ENCODE data around the gene RNF182.

RNF182 gene

GRCh38 chr6:13988049-13988738 is 63.4 kb downstream of the RNF182 start:
- Histone ChIP-seq H3K27ac (ENCODE audit: low read length) (no peak overlapping the region), H4K20me1 (ENCODE audit: insufficient read depth, low read length) (no peaks in the 10 kb centered on the region), H2AFZ (ENCODE audit: low read depth, low read length) (no peak overlapping the region), H3K27me3 (ENCODE audit: low read depth, low read length) (no peaks in the 10 kb centered on the region), H3K9me3 (ENCODE audit: insufficient read depth, low read length) (no peaks in the 10 kb centered on the region), H3K4me1 (ENCODE audit: low read length) (peaks cover 29% of the 10 kb centered on the region), H3K4me2 (ENCODE audit: low read length) (no peak overlapping the region), H3K4me3 (ENCODE audit: low read length) (no peak overlapping the region), H3K9ac (ENCODE audit: low read length) (no peak overlapping the region), H3K36me3 (replicated peaks; ENCODE audit: low read depth, low read length) (no peaks in the 10 kb centered on the region), H3K79me2 (ENCODE audit: low read length) (no peaks in the 10 kb centered on the region)
- no peak for TF ChIP-seq CTCF (IDR thresholded peaks at IDR 0.05; ENCODE audit: low read depth, low read length)
- TF ChIP-seq EZH2phosphoT487 (IDR thresholded peaks at IDR 0.05; ENCODE audit: low read depth) = no peak

GRCh38 chr6:13988908-13989307 is 64.2 kb downstream of the RNF182 start:
- H3K4me3 ChIP-seq (ENCODE audit: low read length) = no peak overlapping the region
- H3K36me3 ChIP-seq (replicated peaks; ENCODE audit: low read depth, low read length) = no peaks in the 10 kb centered on the region
- peaks cover 29% of the 10 kb centered on the region for H3K4me1 ChIP-seq (ENCODE audit: low read length)
- no peaks in the 10 kb centered on the region for H3K79me2 ChIP-seq (ENCODE audit: low read length)
- no peaks in the 10 kb centered on the region for H3K9me3 ChIP-seq (ENCODE audit: insufficient read depth, low read length)
- no peak overlapping the region for H3K27ac ChIP-seq (ENCODE audit: low read length)
- no peak overlapping the region for H3K4me2 ChIP-seq (ENCODE audit: low read length)
- no peak overlapping the region for H3K9ac ChIP-seq (ENCODE audit: low read length)
- no peaks in the 10 kb centered on the region for H4K20me1 ChIP-seq (ENCODE audit: insufficient read depth, low read length)
- TF ChIP-seq EZH2phosphoT487 (IDR thresholded peaks at IDR 0.05; ENCODE audit: low read depth) (no peak), CTCF (IDR thresholded peaks at IDR 0.05; ENCODE audit: low read depth, low read length) (no peak)
- no peak overlapping the region for H2AFZ ChIP-seq (ENCODE audit: low read depth, low read length)
- H3K27me3 ChIP-seq (ENCODE audit: low read depth, low read length) = no peaks in the 10 kb centered on the region

GRCh38 chr6:13989496-13990144 is 64.9 kb downstream of the RNF182 start:
- TF ChIP-seq CTCF (IDR thresholded peaks at IDR 0.05; ENCODE audit: low read depth, low read length) (no peak), EZH2phosphoT487 (IDR thresholded peaks at IDR 0.05; ENCODE audit: low read depth) (no peak)
- H4K20me1 ChIP-seq (ENCODE audit: insufficient read depth, low read length) = no peaks in the 10 kb centered on the region
- no peak overlapping the region for H3K27ac ChIP-seq (ENCODE audit: low read length)
- no peak overlapping the region for H3K9ac ChIP-seq (ENCODE audit: low read length)
- no peaks in the 10 kb centered on the region for H3K36me3 ChIP-seq (replicated peaks; ENCODE audit: low read depth, low read length)
- no peaks in the 10 kb centered on the region for H3K9me3 ChIP-seq (ENCODE audit: insufficient read depth, low read length)
- H2AFZ ChIP-seq (ENCODE audit: low read depth, low read length) = no peak overlapping the region
- H3K4me3 ChIP-seq (ENCODE audit: low read length) = no peak overlapping the region
- H3K79me2 ChIP-seq (ENCODE audit: low read length) = no peaks in the 10 kb centered on the region
- H3K4me2 ChIP-seq (ENCODE audit: low read length) = no peak overlapping the region
- peaks cover 29% of the 10 kb centered on the region for H3K4me1 ChIP-seq (ENCODE audit: low read length)
- no peaks in the 10 kb centered on the region for H3K27me3 ChIP-seq (ENCODE audit: low read depth, low read length)

GRCh38 chr6:13990796-13991195 is 66.0 kb downstream of the RNF182 start:
- H3K27ac ChIP-seq (ENCODE audit: low read length) = no peak overlapping the region
- H3K4me3 ChIP-seq (ENCODE audit: low read length) = no peak overlapping the region
- H3K27me3 ChIP-seq (ENCODE audit: low read depth, low read length) = no peaks in the 10 kb centered on the region
- no peaks in the 10 kb centered on the region for H3K79me2 ChIP-seq (ENCODE audit: low read length)
- H2AFZ ChIP-seq (ENCODE audit: low read depth, low read length) = no peak overlapping the region
- H3K4me1 ChIP-seq (ENCODE audit: low read length) = peaks cover 22% of the 10 kb centered on the region
- TF ChIP-seq CTCF (IDR thresholded peaks at IDR 0.05; ENCODE audit: low read depth, low read length) (no peak), EZH2phosphoT487 (IDR thresholded peaks at IDR 0.05; ENCODE audit: low read depth) (no peak)
- no peaks in the 10 kb centered on the region for H3K9me3 ChIP-seq (ENCODE audit: insufficient read depth, low read length)
- no peak overlapping the region for H3K4me2 ChIP-seq (ENCODE audit: low read length)
- no peaks in the 10 kb centered on the region for H4K20me1 ChIP-seq (ENCODE audit: insufficient read depth, low read length)
- no peak overlapping the region for H3K9ac ChIP-seq (ENCODE audit: low read length)
- no peaks in the 10 kb centered on the region for H3K36me3 ChIP-seq (replicated peaks; ENCODE audit: low read depth, low read length)

Measured in OCI-LY3 (cell line).